H1 (cell line): Measurements from ENCODE around the gene ZBTB25. TPM values are rescaled to one million over a fixed set of nuclear protein-coding genes. Genes with fewer than 3 reads are reported as not detected.

ENCODE experiments used
- CTCF ChIA-PET: fragments of 300-600 bp; sonication (Branson Sonifier 250); formaldehyde crosslinking; loops from one replicate; lab custom pipeline; 2021; ENCODE audit not compliant: partially characterized antibody; lab: Charles Lee
- POLR2A ChIA-PET: fragments of 300-600 bp; sonication (Branson Sonifier 250); formaldehyde crosslinking; loops from one replicate; lab custom pipeline; 2021; ENCODE audit warnings: inconsistent platforms; ENCODE audit not compliant: partially characterized antibody; lab: Charles Lee
- DNase-seq, 2 experiments: peaks; one replicate each; pipeline versions ENCODE4 v3.0.0 to v3.0.0-alpha.2; 2010 to 2022; ENCODE audit warnings: low spot score in 2 of 2, low read depth in 1 of 2, mixed read lengths in 1 of 2
- FAIRE-seq: peaks from 2 replicates; lab custom pipeline; 2011; peaks lifted over from hg19 to GRCh38; lab: Jason Lieb, UNC
- H2AFZ ChIP-seq: 2 replicates; pipeline ENCODE4 v1.8.1; 2012; ENCODE audit warnings: low read length, inconsistent platforms
- H2AK5ac ChIP-seq: 2 replicates; pipeline ENCODE4 v1.6.1; 2013; ENCODE audit warnings: low read depth, low read length
- H2BK120ac ChIP-seq: replicated peaks from 2 replicates; pipeline ENCODE3; 2013; ENCODE audit warnings: low read depth, low read length, inconsistent platforms
- H2BK12ac ChIP-seq: 2 replicates; pipeline ENCODE4 v1.6.1; 2013; ENCODE audit warnings: low read depth, low read length
- H2BK15ac ChIP-seq: 2 replicates; pipeline ENCODE4 v1.6.1; 2013; ENCODE audit warnings: low read length
- H2BK20ac ChIP-seq: 2 replicates; pipeline ENCODE4 v1.6.1; 2013; ENCODE audit warnings: low read length
- H2BK5ac ChIP-seq: 2 replicates; pipeline ENCODE4 v1.6.1; 2013; ENCODE audit warnings: low read depth, low read length
- H3K14ac ChIP-seq: 2 replicates; pipeline ENCODE4 v1.6.1; 2013; ENCODE audit warnings: inconsistent platforms; ENCODE audit not compliant: insufficient read length
- H3K18ac ChIP-seq: 2 replicates; pipeline ENCODE4 v1.6.1; 2013; ENCODE audit warnings: low read length; ENCODE audit errors: extremely low read depth
- H3K23ac ChIP-seq: 2 replicates; pipeline ENCODE4 v1.6.1; 2013; ENCODE audit warnings: inconsistent platforms; ENCODE audit not compliant: insufficient read length
- H3K23me2 ChIP-seq: 2 replicates; pipeline ENCODE4 v1.6.1; 2013; ENCODE audit warnings: low read depth, low read length
- H3K27ac ChIP-seq: 2 replicates; pipeline ENCODE4 v1.6.1; 2011; ENCODE audit warnings: low read depth, low read length, inconsistent platforms
- H3K27me3 ChIP-seq, 4 experiments: replicated peaks in 1 of 4; 1 replicate in 1 of 4; 2 replicates in 3 of 4; pipeline versions ENCODE4 v1.6.1 to v1.8.1; 2011 to 2013; ENCODE audit warnings: low read length in 3 of 4, mild to moderate bottlenecking in 3 of 4, inconsistent platforms in 2 of 4, mixed read lengths in 2 of 4, moderate library complexity in 1 of 4; ENCODE audit not compliant: control insufficient read depth in 3 of 4, insufficient read depth in 3 of 4; ENCODE audit errors: extremely low read depth in 1 of 4
- H3K36me3 ChIP-seq, 4 experiments: 2 replicates each; pipeline versions ENCODE4 v1.6.1 to v1.8.1; 2011 to 2013; ENCODE audit warnings: mild to moderate bottlenecking in 4 of 4, low read length in 3 of 4, moderate library complexity in 2 of 4, control low read depth in 1 of 4, inconsistent platforms in 1 of 4; ENCODE audit not compliant: insufficient read depth in 4 of 4, control insufficient read depth in 2 of 4
- H3K4ac ChIP-seq: replicated peaks from 2 replicates; pipeline ENCODE3; 2013; ENCODE audit warnings: low read length, low read depth, mixed read lengths, inconsistent platforms; ENCODE audit not compliant: insufficient read length
- H3K4me1 ChIP-seq, 4 experiments: replicated peaks in 1 of 4; 1 replicate in 1 of 4; 2 replicates in 3 of 4; pipeline versions ENCODE4 v1.6.1 to v1.8.1; 2011 to 2013; ENCODE audit warnings: low read length in 3 of 4, inconsistent platforms in 2 of 4, mixed read lengths in 1 of 4; ENCODE audit not compliant: insufficient read depth in 4 of 4, control insufficient read depth in 3 of 4
- H3K4me2 ChIP-seq, 2 experiments: 2 replicates each; pipeline versions ENCODE4 v1.6.1 to v1.8.1; 2011 to 2013; ENCODE audit warnings: low read depth in 2 of 2, low read length in 2 of 2, control low read depth in 1 of 2, inconsistent platforms in 1 of 2, mild to moderate bottlenecking in 1 of 2; ENCODE audit not compliant: insufficient read depth in 1 of 2
- H3K4me3 ChIP-seq, 4 experiments: fragments of 200-600, 300-600 bp in 1 of 4; sonication (generic), shearing (Covaris generic), sonication (Bioruptor Twin) in 1 of 4; 2 replicates each; pipeline versions ENCODE4 v1.5.1 to v1.8.1; 2011 to 2016; ENCODE audit warnings: low read length in 4 of 4, low read depth in 3 of 4, control low read depth in 2 of 4, inconsistent platforms in 2 of 4, mild to moderate bottlenecking in 2 of 4, mixed read lengths in 1 of 4, moderate library complexity in 1 of 4; ENCODE audit not compliant: insufficient read depth in 2 of 4; ENCODE audit errors: extremely low read depth in 1 of 4
- H3K56ac ChIP-seq: replicated peaks from 2 replicates; pipeline ENCODE3; 2013; ENCODE audit warnings: low read depth, mild to moderate bottlenecking, mixed read lengths, low read length, inconsistent platforms; ENCODE audit not compliant: insufficient read length
- H3K79me1 ChIP-seq: 2 replicates; pipeline ENCODE4 v1.6.1; 2013; ENCODE audit warnings: low read depth, low read length, control low read depth
- H3K79me2 ChIP-seq, 2 experiments: 2 replicates each; pipeline versions ENCODE4 v1.6.1 to v1.8.1; 2012 to 2013; ENCODE audit warnings: low read length in 2 of 2, mild to moderate bottlenecking in 2 of 2, inconsistent platforms in 1 of 2; ENCODE audit not compliant: insufficient read depth in 2 of 2, control insufficient read depth in 1 of 2
- H3K9ac ChIP-seq, 4 experiments: replicated peaks in 1 of 4; 1 replicate in 1 of 4; 2 replicates in 3 of 4; pipeline versions ENCODE4 v1.6.1 to v1.8.1; 2011 to 2013; ENCODE audit warnings: low read depth in 3 of 4, low read length in 3 of 4, control low read depth in 2 of 4, mild to moderate bottlenecking in 2 of 4, moderate library complexity in 2 of 4, inconsistent platforms in 1 of 4; ENCODE audit errors: extremely low read depth in 1 of 4
- H3K9me3 ChIP-seq, 2 experiments: 2 replicates each; pipeline versions ENCODE4 v1.6.1 to v1.8.1; 2012 to 2013; ENCODE audit warnings: mild to moderate bottlenecking in 2 of 2, moderate library complexity in 2 of 2, control low read depth in 1 of 2, inconsistent platforms in 1 of 2, low read depth in 1 of 2, low read length in 1 of 2, mixed read lengths in 1 of 2; ENCODE audit not compliant: insufficient read depth in 2 of 2
- H4K20me1 ChIP-seq, 2 experiments: replicated peaks in 1 of 2; 2 replicates each; pipeline versions ENCODE3 to v1.8.1; 2011 to 2013; ENCODE audit warnings: inconsistent platforms in 2 of 2, low read length in 2 of 2, mild to moderate bottlenecking in 1 of 2; ENCODE audit not compliant: insufficient read depth in 2 of 2, control insufficient read depth in 1 of 2
- H4K5ac ChIP-seq: 2 replicates; pipeline ENCODE4 v1.6.1; 2013; ENCODE audit warnings: low read length, low read depth, mixed read lengths, inconsistent platforms; ENCODE audit not compliant: insufficient read length
- H4K8ac ChIP-seq: 2 replicates; pipeline ENCODE4 v1.8.0; 2013; ENCODE audit warnings: mild to moderate bottlenecking, moderate library complexity, low read length, inconsistent platforms; ENCODE audit not compliant: insufficient read depth; ENCODE audit errors: extremely low read depth
- H4K91ac ChIP-seq: replicated peaks from 2 replicates; pipeline ENCODE3; 2013; ENCODE audit warnings: low read length, mixed read lengths, inconsistent platforms; ENCODE audit not compliant: insufficient read length
- CBX5 ChIP-seq: fragments of 300-800, 300-1000 bp; sonication (generic); IDR thresholded peaks from 2 replicates; pipeline ENCODE4 v1.7.1; 2016; ENCODE audit warnings: antibody characterized with exemption, low read length, low read depth
- CEBPB ChIP-seq: IDR thresholded peaks from 2 replicates; pipeline ENCODE4 v1.6.1; 2012; ENCODE audit warnings: low read depth, low read length
- CHD2 ChIP-seq: IDR thresholded peaks from 2 replicates; pipeline ENCODE4 v1.6.1; 2012; ENCODE audit warnings: low read length, improper control_type of control experiment
- E2F6 ChIP-seq: IDR thresholded peaks from 2 replicates; pipeline ENCODE4 v1.6.1; 2012; ENCODE audit warnings: inconsistent platforms
- GTF2F1 ChIP-seq: IDR thresholded peaks from 2 replicates; pipeline ENCODE4 v1.6.1; 2012; ENCODE audit warnings: low read depth, low read length, improper control_type of control experiment, borderline replicate concordance
- JUN ChIP-seq: IDR thresholded peaks from 2 replicates; pipeline ENCODE4 v1.6.1; 2011; ENCODE audit warnings: low read depth, mild to moderate bottlenecking, improper control_type of control experiment, low read length
- NRF1 ChIP-seq: IDR thresholded peaks from 2 replicates; pipeline ENCODE4 v1.6.1; 2011; ENCODE audit warnings: mild to moderate bottlenecking, low read depth, low read length, improper control_type of control experiment
- POLR2A ChIP-seq, 2 experiments: IDR thresholded peaks; 1 replicate in 1 of 2; 2 replicates in 1 of 2; pipeline ENCODE4 v1.6.1; 2011; ENCODE audit warnings: low read depth in 2 of 2, low read length in 2 of 2, mild to moderate bottlenecking in 2 of 2; ENCODE audit errors: control extremely low read depth in 1 of 2
- RXRA ChIP-seq: IDR thresholded peaks from 2 replicates; pipeline ENCODE4 v1.6.1; 2011; ENCODE audit warnings: low read depth, mild to moderate bottlenecking, low read length, moderate library complexity; ENCODE audit not compliant: insufficient read depth
- SP2 ChIP-seq: IDR thresholded peaks from 2 replicates; pipeline ENCODE4 v1.6.1; 2012; ENCODE audit warnings: mild to moderate bottlenecking, low read length, inconsistent platforms
- WGBS, 2 experiments: shearing (Covaris generic) in 1 of 2; methylation state at CpG; one replicate each; pipeline versions ENCODE4 v1.1.6 to v1.1.7; 2013 to 2015; ENCODE audit warnings: low lambda C conversion rate in 2 of 2, mixed read lengths in 2 of 2, inconsistent platforms in 1 of 2, low coverage in 1 of 2, missing lambda C conversion rate in 1 of 2; ENCODE audit not compliant: insufficient replicate concordance in 2 of 2, insufficient coverage in 1 of 2, insufficient read length in 1 of 2; ENCODE audit errors: extremely low coverage in 1 of 2, missing lambda C conversion rate in 1 of 2; 5-methylcytosine and 5-hydroxymethylcytosine counted together
- polyA plus RNA-seq, 7 experiments: library from polyadenylated mRNA; depleted of rRNA in 3 of 7; stranded (reverse) in 5 of 7; unstranded in 2 of 7; fragments of >200 nt in 5 of 7; fragments of 200-250 nt in 2 of 7; gene quantifications; 1 replicate in 5 of 7; 2 replicates in 1 of 7; 4 replicates in 1 of 7; pipeline versions ENCODE4 v1.2.1 to v1.2.3, GENCODE V29; 2011 to 2013; ENCODE audit warnings: missing spikeins in 2 of 7, mixed read lengths in 2 of 7
- total RNA-seq: library from RNA; stranded (reverse); fragmentation: NEBNext Ultra II Directional; extraction: Animal tissue kit (Norgen Biotek cat#: 25700); gene quantifications from 2 replicates; pipeline ENCODE4 v1.2.1, GENCODE V29; 2021
- TF ChIP-seq, protein P1 (sequence below): IDR thresholded peaks from 2 replicates; pipeline ENCODE4 v1.6.1; 2012; ENCODE audit warnings: low read length, inconsistent platforms
- TF ChIP-seq, protein P2 (sequence below): IDR thresholded peaks from 2 replicates; pipeline ENCODE4 v1.6.1; 2011; ENCODE audit warnings: low read depth, mild to moderate bottlenecking, low read length; ENCODE audit not compliant: insufficient read depth

ZBTB25 gene
- total and polyA plus RNA-seq, 2 of the 8 experiments (the other 6 are each of a cell fraction or from before 2014, with no cell fraction given), result 5.4 to 11.4 TPM

DNA sequence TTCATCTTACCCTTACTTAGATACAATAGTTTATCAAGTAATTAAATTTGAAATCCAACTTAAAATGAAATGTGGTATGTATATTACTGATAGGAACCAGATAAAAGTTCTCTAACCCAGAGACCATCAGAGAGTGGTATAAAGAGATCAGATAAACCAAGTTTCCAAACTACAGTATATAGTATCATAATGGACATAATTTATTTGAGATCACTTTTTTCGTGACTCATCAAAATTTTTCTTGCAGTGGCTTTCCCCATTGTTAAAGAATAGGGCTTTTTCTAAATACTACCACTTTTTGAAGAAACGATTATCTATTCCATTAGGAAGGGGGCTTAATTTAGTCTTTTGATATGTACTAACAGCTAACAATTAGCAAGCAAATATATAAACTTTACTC, 21.7 kb upstream of the ZBTB25 start:
- no peaks in the 10 kb centered on the region for H3K9me3 ChIP-seq
- no peak for FAIRE-seq
- POLR2A ChIA-PET, result interaction anchor here (0.6 to 1.8 kb wide), 2 partner anchors 9 to 158 kb away, joined by 3 to 4 read pairs; no protein-coding TSS in a partner anchor
- no peaks in the 10 kb centered on the region; the same call in 1 of the 2 replicates for H3K79me1 ChIP-seq
- H2AK5ac ChIP-seq, result no peak overlapping the region
- no peaks in the 10 kb centered on the region for H3K27me3 ChIP-seq
- H3K4me1 ChIP-seq, result no peaks in the 10 kb centered on the region
- H4K5ac ChIP-seq, result no peak overlapping the region
- H3K14ac ChIP-seq, result no peak overlapping the region
- no peak overlapping the region for H2BK15ac ChIP-seq
- no peak overlapping the region for H2AFZ ChIP-seq
- H4K91ac ChIP-seq, result no peak overlapping the region
- H2BK120ac ChIP-seq, result no peak overlapping the region
- H3K36me3 ChIP-seq, result peaks cover 0 to 17% (median 7%) of the 10 kb centered on the region in 4 experiments; a peak in 5 of 8 replicates
- no peak overlapping the region for H2BK12ac ChIP-seq
- no peak overlapping the region for H3K4me2 ChIP-seq
- no peak for DNase-seq
- no peak overlapping the region for H2BK20ac ChIP-seq
- no peak overlapping the region for H3K4ac ChIP-seq
- CTCF ChIA-PET, result interaction anchor here (0.6 to 1.4 kb wide), 3 partner anchors 16 to 274 kb away, joined by 3 to 4 read pairs (median 3); no protein-coding TSS in a partner anchor
- H3K4me3 ChIP-seq, result no peak overlapping the region
- WGBS, 2 experiments, result 84% methylated on average over 2 of the region's 2 CpGs; no CpG with 5 or more reads in 1 of the 2 experiments
- H3K23me2 ChIP-seq, result no peaks in the 10 kb centered on the region
- H3K9ac ChIP-seq, result no peak overlapping the region
- H4K20me1 ChIP-seq, result no peaks in the 10 kb centered on the region
- no peak overlapping the region for H4K8ac ChIP-seq
- no peak overlapping the region for H3K18ac ChIP-seq
- no peak overlapping the region for H2BK5ac ChIP-seq
- no peak overlapping the region for H3K56ac ChIP-seq
- H3K27ac ChIP-seq, result no peak overlapping the region
- H3K23ac ChIP-seq, result no peak overlapping the region
- peaks cover 0 to 4% of the 10 kb centered on the region in 2 experiments; a peak in 1 of 4 replicates for H3K79me2 ChIP-seq
- TF ChIP-seq E2F6 (no peak), POLR2A (IDR thresholded peaks at IDR 0.05; ENCODE audit: control extremely low read depth in 1 of 2, low read depth in 2 of 2, low read length in 2 of 2) (no peak), CBX5 (no peak), CEBPB (no peak), JUN (no peak), CHD2 (no peak), GTF2F1 (no peak), SP2 (no peak), RXRA (no peak), NRF1 (no peak)
- TF ChIP-seq, protein P1, sequence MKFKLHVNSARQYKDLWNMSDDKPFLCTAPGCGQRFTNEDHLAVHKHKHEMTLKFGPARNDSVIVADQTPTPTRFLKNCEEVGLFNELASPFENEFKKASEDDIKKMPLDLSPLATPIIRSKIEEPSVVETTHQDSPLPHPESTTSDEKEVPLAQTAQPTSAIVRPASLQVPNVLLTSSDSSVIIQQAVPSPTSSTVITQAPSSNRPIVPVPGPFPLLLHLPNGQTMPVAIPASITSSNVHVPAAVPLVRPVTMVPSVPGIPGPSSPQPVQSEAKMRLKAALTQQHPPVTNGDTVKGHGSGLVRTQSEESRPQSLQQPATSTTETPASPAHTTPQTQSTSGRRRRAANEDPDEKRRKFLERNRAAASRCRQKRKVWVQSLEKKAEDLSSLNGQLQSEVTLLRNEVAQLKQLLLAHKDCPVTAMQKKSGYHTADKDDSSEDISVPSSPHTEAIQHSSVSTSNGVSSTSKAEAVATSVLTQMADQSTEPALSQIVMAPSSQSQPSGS, result no peak
- TF ChIP-seq, protein P2, sequence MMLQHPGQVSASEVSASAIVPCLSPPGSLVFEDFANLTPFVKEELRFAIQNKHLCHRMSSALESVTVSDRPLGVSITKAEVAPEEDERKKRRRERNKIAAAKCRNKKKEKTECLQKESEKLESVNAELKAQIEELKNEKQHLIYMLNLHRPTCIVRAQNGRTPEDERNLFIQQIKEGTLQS, result no peak
